Neural crest cell (in vitro differentiated cells): ENCODE results near the gene KIF5A. TPM values are rescaled to one million over a fixed set of nuclear protein-coding genes. Genes with fewer than 3 reads are reported as not detected.

Experiments used
- DNase-seq: peaks from one replicate; pipeline ENCODE4 v3.0.0; 2021; ENCODE audit warnings: low read depth, mixed read lengths, low spot score
- H3K27ac Mint-ChIP-seq: one replicate; pipeline ENCODE4 v1.8.0; 2021; ENCODE audit warnings: mild to moderate bottlenecking, mixed read lengths; ENCODE audit not compliant: unreplicated experiment
- H3K27me3 Mint-ChIP-seq: 2 replicates; pipeline ENCODE4 v1.8.0; 2021; ENCODE audit warnings: low read depth, mild to moderate bottlenecking, mixed read lengths
- H3K36me3 Mint-ChIP-seq: 2 replicates; pipeline ENCODE4 v1.8.0; 2021; ENCODE audit warnings: low read depth, mild to moderate bottlenecking, mixed read lengths
- H3K4me1 Mint-ChIP-seq: 2 replicates; pipeline ENCODE4 v1.8.0; 2021; ENCODE audit warnings: mixed read lengths
- H3K4me3 Mint-ChIP-seq: one replicate; pipeline ENCODE4 v1.8.0; 2021; ENCODE audit warnings: mild to moderate bottlenecking, mixed read lengths
- H3K9me3 Mint-ChIP-seq: 2 replicates; pipeline ENCODE4 v1.8.0; 2021; ENCODE audit warnings: mixed read lengths
- total RNA-seq: library from RNA; stranded (reverse); gene quantifications from 2 replicates; pipeline ENCODE4 v1.2.1, GENCODE V29; 2021
- TF ChIP-seq, protein P1 (sequence below): fragments of 200-600 bp; sonication (generic); conservative IDR thresholded peaks from 2 replicates; pipeline ENCODE4 v1.5.0; 2021; ENCODE audit warnings: antibody characterized with exemption, mild to moderate bottlenecking

Gene KIF5A
- total RNA-seq, 1 donor from 2014 or later: 20.8 TPM

DNA sequence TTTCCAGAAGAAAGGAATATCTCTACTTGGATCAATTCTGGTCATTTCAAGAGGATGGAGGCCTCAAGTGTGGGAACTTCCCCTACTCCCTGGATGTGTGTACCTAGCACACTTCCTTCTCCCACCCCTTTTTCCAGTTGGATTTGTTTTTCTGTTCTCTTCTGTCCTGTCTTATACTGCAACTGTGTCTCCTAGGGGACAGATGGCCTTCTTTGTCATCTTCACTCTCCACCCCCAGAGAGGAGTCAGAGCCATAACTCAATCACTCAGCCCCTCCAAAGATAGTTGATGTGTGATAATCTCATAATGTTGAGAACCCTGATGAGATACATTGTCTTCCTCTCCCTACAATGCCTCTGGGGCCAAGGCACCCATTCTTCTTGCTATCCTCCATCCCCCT is 52.7 kb downstream of the KIF5A start:
- Mint-ChIP-seq H3K27ac (no peak overlapping the region), H3K4me3 (no peak overlapping the region), H3K4me1 (peaks cover 28% of the 10 kb centered on the region), H3K36me3 (peaks cover 16% of the 10 kb centered on the region), H3K9me3 (no peaks in the 10 kb centered on the region), H3K27me3 (no peaks in the 10 kb centered on the region)
- DNase-seq: no peak
- TF ChIP-seq, protein P1, sequence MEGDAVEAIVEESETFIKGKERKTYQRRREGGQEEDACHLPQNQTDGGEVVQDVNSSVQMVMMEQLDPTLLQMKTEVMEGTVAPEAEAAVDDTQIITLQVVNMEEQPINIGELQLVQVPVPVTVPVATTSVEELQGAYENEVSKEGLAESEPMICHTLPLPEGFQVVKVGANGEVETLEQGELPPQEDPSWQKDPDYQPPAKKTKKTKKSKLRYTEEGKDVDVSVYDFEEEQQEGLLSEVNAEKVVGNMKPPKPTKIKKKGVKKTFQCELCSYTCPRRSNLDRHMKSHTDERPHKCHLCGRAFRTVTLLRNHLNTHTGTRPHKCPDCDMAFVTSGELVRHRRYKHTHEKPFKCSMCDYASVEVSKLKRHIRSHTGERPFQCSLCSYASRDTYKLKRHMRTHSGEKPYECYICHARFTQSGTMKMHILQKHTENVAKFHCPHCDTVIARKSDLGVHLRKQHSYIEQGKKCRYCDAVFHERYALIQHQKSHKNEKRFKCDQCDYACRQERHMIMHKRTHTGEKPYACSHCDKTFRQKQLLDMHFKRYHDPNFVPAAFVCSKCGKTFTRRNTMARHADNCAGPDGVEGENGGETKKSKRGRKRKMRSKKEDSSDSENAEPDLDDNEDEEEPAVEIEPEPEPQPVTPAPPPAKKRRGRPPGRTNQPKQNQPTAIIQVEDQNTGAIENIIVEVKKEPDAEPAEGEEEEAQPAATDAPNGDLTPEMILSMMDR: no peak

DNA sequence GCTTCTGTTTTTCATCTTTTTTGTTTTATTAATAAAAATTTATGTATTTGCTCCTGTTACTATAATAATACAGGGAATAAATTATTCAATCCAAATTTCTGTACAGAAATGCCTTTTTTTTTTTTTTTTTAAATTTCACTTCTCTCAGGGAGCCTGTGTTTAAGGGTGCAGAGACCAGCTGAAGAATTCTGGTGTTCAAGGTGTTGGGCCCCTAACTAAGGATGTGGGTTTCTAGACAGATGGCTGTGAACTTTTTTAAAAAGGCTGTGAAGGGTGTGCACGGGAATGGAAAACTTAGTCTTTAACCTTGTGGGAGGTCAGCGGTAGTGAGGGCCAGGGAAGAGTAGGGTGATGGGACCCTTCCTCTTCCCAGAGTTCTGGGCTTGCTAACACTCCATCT is 53.5 kb downstream of the KIF5A start:
- Mint-ChIP-seq H3K4me3 (peak overlapping the region; percentile 95), H3K9me3 (no peaks in the 10 kb centered on the region), H3K27me3 (no peaks in the 10 kb centered on the region), H3K27ac (no peak overlapping the region), H3K36me3 (peaks cover 19% of the 10 kb centered on the region), H3K4me1 (peaks cover 28% of the 10 kb centered on the region)
- TF ChIP-seq, protein P1: no peak
- DNase-seq: no peak

DNA sequence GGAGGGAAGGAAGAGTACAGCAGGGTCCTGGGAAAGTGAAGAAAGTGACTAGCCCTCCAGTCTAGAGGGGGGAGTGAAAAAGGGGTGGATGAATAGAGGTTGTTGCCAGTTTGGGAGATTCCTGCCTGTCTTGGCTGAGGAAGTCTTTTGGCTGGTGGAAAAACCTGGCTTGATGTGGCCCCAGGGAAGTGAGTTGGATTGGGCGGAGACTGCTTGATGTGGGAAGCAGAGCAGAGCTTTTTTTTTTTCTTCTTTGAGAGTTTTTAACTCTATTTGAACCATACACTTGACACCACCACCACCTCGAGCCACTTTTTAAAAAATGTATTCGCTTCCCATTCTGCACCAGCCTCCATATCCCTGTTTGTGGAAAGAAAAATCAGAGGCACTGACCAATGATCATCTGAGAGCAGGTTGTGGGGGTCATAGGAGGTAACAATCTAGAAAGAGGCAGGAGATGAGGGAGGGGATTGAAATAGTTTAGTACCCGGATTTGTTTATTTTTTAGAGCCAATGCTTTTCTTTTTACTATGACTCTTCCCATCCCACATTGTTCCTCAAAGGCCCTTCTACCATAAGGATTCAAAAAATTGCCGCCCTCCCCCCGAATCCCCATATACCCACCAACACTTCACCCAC is 54.1 kb downstream of the KIF5A start:
- peak overlapping the region; percentile 95 for H3K4me3 Mint-ChIP-seq
- DNase-seq: no peak
- no peaks in the 10 kb centered on the region for H3K27me3 Mint-ChIP-seq
- peaks cover 28% of the 10 kb centered on the region for H3K4me1 Mint-ChIP-seq
- H3K9me3 Mint-ChIP-seq: no peaks in the 10 kb centered on the region
- H3K36me3 Mint-ChIP-seq: peaks cover 19% of the 10 kb centered on the region
- peak overlapping the region; percentile 96 for H3K27ac Mint-ChIP-seq
- TF ChIP-seq, protein P1: no peak

DNA sequence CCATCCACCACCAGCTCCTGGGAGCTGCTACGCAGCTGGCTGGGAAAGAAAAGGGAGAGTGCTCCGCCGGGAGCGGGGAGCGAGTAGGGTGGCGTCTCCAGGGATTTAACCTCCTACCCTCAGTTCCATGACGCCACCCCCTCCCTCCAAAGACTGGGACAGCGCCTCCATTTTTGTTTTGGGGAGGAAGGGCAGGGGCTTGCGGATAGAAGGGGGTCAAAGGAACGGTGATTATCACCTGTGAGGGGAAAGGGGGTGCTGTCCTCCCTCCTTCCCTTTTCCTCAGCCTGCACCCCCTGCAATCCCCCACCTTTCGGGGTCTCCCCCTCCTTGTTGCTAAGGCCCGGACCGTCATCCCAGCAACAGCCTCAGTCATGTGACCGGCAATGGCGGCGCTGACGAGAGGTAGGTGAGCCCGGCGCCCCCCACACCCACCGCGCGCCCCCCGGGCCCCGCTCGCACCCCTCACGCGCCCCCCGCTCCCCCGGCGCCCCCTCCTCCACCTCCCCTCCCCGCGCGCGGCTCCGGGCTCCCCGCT is 54.7 kb downstream of the KIF5A start, which contains the start of gene DTX3:
DTX3 (plus strand) TSS at position 371 of the 538 bp plus-strand sequence. CDS start 1,694 bp downstream, outside the sequence.
- no peaks in the 10 kb centered on the region for H3K9me3 Mint-ChIP-seq
- DNase-seq: no peak
- TF ChIP-seq, protein P1: no peak
- H3K4me1 Mint-ChIP-seq: peaks cover 31% of the 10 kb centered on the region
- H3K4me3 Mint-ChIP-seq: peak within 1 kb of the TSS; percentile 95
- peak within 1 kb of the TSS; percentile 96 for H3K27ac Mint-ChIP-seq
- H3K27me3 Mint-ChIP-seq: no peaks in the 10 kb centered on the region
- peaks cover 19% of the 10 kb centered on the region for H3K36me3 Mint-ChIP-seq

DNA sequence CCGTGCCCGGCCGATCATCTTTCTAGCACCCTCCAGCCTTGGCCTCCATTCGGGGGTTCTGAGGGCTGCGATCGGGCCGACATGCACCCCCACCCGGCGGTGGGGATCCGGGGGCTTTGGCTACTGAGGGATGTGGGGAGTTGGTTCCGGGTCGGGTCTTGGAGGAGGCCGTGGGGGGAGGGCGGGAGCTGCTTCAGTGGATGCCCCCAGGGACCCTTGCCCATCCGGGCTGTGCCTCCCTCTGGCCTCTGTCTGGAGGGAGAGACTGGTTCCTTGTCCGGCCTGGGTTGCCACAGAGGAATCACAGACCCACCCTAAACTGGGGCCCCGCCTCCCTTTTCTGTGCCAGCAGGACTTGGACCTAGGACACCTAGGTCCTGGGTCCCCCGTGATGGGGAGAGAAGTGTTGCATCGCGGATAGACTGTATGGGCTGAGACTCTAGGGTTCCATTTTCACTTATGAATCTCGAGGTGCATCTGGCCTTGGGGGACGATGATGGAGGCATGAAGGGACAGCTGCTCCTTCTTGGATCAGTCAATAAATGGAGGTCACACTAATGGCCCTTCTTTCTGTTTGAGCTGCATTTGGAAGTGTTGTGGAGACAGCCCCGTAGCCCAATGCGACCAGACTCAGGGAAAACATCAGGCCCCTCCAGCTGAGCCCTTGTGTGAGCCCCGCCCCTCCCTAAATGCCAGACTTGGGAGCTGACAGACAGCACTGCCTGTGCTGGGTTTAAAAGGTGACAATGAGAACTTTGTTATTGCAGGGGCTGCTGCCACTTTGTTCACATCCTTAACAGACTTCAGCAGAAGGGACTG is 55.4 kb downstream of the KIF5A start:
- Mint-ChIP-seq H3K27me3 (no peaks in the 10 kb centered on the region), H3K36me3 (peaks cover 19% of the 10 kb centered on the region), H3K9me3 (no peaks in the 10 kb centered on the region), H3K4me3 (peak overlapping the region; percentile 95), H3K27ac (peak overlapping the region; percentile 82), H3K4me1 (peaks cover 37% of the 10 kb centered on the region)
- TF ChIP-seq, protein P1: no peak
- no peak for DNase-seq
